Measurements from ENCODE around the gene PCBP1. TPM values are rescaled to one million over a fixed set of nuclear protein-coding genes. Genes with fewer than 3 reads are reported as not detected.
A peak's percentile ranks its signal among the peaks of the same experiment; 100 is the strongest.

The PCBP1 gene
- total RNA-seq, 3 donors from 2014 or later = 121 to 210 (median 145) TPM

DNA sequence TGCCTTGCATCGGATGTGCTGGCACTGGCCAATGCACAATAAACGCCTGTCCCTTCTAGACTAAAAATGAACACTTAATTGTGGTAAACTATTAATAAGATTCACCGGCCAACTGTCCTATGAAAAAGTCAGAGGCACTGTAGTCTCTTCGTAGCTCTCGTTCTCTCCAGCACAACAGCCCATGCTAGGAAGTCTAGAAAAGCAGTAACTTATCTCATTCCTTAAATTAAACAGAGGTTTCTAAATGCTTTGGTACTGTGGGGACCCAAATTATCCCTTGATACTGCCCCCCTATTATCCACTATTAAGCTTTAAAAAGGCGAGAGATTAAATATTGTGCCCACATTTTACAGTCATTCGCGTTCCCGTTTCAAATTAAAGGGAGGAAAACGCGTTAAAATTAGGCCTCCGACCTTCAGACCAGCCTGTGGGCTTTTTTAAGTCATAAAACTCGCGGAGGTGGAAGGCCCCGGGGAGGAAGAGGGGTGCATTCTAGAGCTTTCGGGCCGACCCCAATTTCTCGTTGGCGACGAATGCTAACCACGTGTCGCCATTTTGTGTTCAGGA lies 1.5 kb upstream of the PCBP1 start:
- no peaks in the 10 kb centered on the region for H3K36me3 ChIP-seq

GRCh38 chr2:70086278-70086837 lies 919 bp upstream of the PCBP1 start:
- H3K27ac ChIP-seq = peak overlapping the region; percentile 100
- intact Hi-C loops (cut with DNase I; ENCODE audit: low total_unique reads) = loop anchor here (1.0 kb wide), 1 partner anchor 56 kb away; no protein-coding TSS in a partner anchor
- H3K9me3 ChIP-seq = no peaks in the 10 kb centered on the region
- TF ChIP-seq POLR2AphosphoS5 (IDR thresholded peaks at IDR 0.05) (peak; percentile 46 to 87 (median 72)), POLR2A (IDR thresholded peaks at IDR 0.05) (no peak)
- peak overlapping the region; percentile 77 to 90 (median 87) for H3K4me3 ChIP-seq
- H3K27me3 ChIP-seq = no peaks in the 10 kb centered on the region
- H3K36me3 ChIP-seq = no peaks in the 10 kb centered on the region
- DNase-seq (ENCODE audit: low spot score in 2 of 2) = peak; percentile 63 to 65
- H3K4me1 ChIP-seq = peaks cover 0 to 15% of the 10 kb centered on the region in 2 donors

More for the DNA sequence above, 1.5 kb upstream of the PCBP1 start:
- intact Hi-C loops (cut with DNase I; ENCODE audit: low total_unique reads) = loop anchor here (1.0 kb wide), 1 partner anchor 57 kb away; no protein-coding TSS in a partner anchor
- Histone ChIP-seq H3K4me3 (peak overlapping the region; percentile 77 to 90 (median 87)), H3K9me3 (no peaks in the 10 kb centered on the region), H3K27ac (peak overlapping the region; percentile 100), H3K4me1 (peaks cover 0 to 15% of the 10 kb centered on the region in 2 donors), H3K27me3 (no peaks in the 10 kb centered on the region)
- DNase-seq (ENCODE audit: low spot score in 2 of 2) = no peak
- TF ChIP-seq, protein P1, sequence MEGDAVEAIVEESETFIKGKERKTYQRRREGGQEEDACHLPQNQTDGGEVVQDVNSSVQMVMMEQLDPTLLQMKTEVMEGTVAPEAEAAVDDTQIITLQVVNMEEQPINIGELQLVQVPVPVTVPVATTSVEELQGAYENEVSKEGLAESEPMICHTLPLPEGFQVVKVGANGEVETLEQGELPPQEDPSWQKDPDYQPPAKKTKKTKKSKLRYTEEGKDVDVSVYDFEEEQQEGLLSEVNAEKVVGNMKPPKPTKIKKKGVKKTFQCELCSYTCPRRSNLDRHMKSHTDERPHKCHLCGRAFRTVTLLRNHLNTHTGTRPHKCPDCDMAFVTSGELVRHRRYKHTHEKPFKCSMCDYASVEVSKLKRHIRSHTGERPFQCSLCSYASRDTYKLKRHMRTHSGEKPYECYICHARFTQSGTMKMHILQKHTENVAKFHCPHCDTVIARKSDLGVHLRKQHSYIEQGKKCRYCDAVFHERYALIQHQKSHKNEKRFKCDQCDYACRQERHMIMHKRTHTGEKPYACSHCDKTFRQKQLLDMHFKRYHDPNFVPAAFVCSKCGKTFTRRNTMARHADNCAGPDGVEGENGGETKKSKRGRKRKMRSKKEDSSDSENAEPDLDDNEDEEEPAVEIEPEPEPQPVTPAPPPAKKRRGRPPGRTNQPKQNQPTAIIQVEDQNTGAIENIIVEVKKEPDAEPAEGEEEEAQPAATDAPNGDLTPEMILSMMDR (IDR thresholded peaks at IDR 0.05) = no peak
- TF ChIP-seq POLR2A (IDR thresholded peaks at IDR 0.05) (no peak), POLR2AphosphoS5 (IDR thresholded peaks at IDR 0.05) (no peak)

GRCh38 chr2:70087702-70088597 lies 673 bp downstream of the PCBP1 start:
- peaks cover 0 to 15% of the 10 kb centered on the region in 2 donors for H3K4me1 ChIP-seq
- H3K27me3 ChIP-seq = no peaks in the 10 kb centered on the region
- TF ChIP-seq POLR2AphosphoS5 (IDR thresholded peaks at IDR 0.05) (peak in 2 of 3 donors; percentile 9 to 14), POLR2A (IDR thresholded peaks at IDR 0.05) (no peak)
- DNase-seq (ENCODE audit: low spot score in 2 of 2) = peak; percentile 42 to 70
- peak overlapping the region; percentile 77 to 90 (median 87) for H3K4me3 ChIP-seq
- H3K36me3 ChIP-seq = no peaks in the 10 kb centered on the region
- H3K9me3 ChIP-seq = no peaks in the 10 kb centered on the region
- intact Hi-C loops (cut with DNase I; ENCODE audit: low total_unique reads) = no loop called here
- peak overlapping the region; percentile 100 for H3K27ac ChIP-seq

DNA sequence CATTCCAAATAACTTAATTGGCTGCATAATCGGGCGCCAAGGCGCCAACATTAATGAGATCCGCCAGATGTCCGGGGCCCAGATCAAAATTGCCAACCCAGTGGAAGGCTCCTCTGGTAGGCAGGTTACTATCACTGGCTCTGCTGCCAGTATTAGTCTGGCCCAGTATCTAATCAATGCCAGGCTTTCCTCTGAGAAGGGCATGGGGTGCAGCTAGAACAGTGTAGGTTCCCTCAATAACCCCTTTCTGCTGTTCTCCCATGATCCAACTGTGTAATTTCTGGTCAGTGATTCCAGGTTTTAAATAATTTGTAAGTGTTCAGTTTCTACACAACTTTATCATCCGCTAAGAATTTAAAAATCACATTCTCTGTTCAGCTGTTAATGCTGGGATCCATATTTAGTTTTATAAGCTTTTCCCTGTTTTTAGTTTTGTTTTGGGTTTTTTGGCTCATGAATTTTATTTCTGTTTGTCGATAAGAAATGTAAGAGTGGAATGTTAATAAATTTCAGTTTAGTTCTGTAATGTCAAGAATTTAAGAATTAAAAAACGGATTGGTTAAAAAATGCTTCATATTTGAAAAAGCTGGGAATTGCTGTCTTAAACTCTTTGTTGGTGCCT lies 1.4 kb downstream of the PCBP1 start:
- no peak for DNase-seq (ENCODE audit: low spot score in 2 of 2)
- Histone ChIP-seq H3K27me3 (no peaks in the 10 kb centered on the region), H3K4me3 (peak overlapping the region; percentile 77 to 90 (median 87)), H3K27ac (peak overlapping the region; percentile 100), H3K9me3 (no peaks in the 10 kb centered on the region), H3K36me3 (no peaks in the 10 kb centered on the region), H3K4me1 (peaks cover 0 to 14% of the 10 kb centered on the region in 2 donors)
- TF ChIP-seq POLR2A (IDR thresholded peaks at IDR 0.05) = no peak
- intact Hi-C loops (cut with DNase I; ENCODE audit: low total_unique reads) = no loop called here

DNA sequence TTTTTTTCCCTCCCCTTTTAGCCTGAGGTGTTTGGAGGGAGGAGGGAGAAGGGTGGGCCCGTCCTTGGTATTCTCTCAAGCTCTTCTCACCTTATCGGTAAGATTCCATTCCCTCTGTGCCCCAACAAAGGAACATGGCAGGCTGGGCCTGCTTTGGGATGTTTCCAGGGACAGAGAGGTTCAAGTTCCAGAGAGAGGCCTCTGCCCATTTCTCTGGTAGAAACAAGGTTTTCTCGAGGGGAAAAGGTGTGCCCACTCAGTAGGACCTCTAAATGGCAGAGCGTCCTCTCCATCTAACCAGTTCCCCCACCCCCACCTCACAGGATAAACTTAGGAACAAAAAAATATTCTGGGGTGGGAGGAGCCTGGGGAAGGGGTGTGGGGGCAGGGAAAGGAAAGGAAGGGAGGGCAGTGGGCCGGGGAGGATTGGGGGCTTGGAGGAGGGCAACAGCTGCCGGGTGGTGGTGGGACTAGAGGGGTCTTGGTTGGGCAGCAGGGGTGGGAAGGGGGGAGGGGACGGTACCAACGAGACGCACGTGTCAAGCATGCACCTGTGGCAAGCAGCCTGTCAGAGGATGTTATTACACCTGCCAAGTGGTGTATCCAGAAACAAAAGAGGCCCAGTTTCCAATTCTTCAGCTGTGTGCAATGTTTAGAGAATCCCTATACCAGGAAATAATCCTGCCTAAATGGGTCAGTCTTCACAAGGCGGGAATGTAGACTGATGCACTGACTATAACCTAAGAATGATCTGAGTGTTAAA lies 2.1 kb downstream of the PCBP1 start:
- TF ChIP-seq, protein P1 (IDR thresholded peaks at IDR 0.05) = no peak
- TF ChIP-seq POLR2AphosphoS5 (IDR thresholded peaks at IDR 0.05) = no peak
- H3K4me3 ChIP-seq = peak overlapping the region; percentile 77 to 90 (median 87)
- H3K36me3 ChIP-seq = no peaks in the 10 kb centered on the region
- intact Hi-C loops (cut with DNase I; ENCODE audit: low total_unique reads) = no loop called here
- no peaks in the 10 kb centered on the region for H3K27me3 ChIP-seq
- peak overlapping the region; percentile 100 for H3K27ac ChIP-seq
- peak in 1 of 2 donors; percentile 44 for DNase-seq (ENCODE audit: low spot score in 2 of 2)
- peaks cover 0 to 10% of the 10 kb centered on the region in 2 donors for H3K4me1 ChIP-seq
- H3K9me3 ChIP-seq = no peaks in the 10 kb centered on the region

All from breast epithelium (tissue), 4 donors.